Central memory CD4-positive, alpha-beta T cell (primary cell): Measurements from ENCODE around the gene DCDC2C.
A peak's percentile ranks its signal among the peaks of the same experiment; 100 is the strongest.
"Not testable (repeated sequence)": the region's sequence is repeated elsewhere in the genome, so short reads cannot be mapped to it uniquely, and the experiment has no call there.

Source experiments
- DNase-seq: peaks from one replicate; pipeline ENCODE4 v3.0.0; 2022

DCDC2C gene

DNA sequence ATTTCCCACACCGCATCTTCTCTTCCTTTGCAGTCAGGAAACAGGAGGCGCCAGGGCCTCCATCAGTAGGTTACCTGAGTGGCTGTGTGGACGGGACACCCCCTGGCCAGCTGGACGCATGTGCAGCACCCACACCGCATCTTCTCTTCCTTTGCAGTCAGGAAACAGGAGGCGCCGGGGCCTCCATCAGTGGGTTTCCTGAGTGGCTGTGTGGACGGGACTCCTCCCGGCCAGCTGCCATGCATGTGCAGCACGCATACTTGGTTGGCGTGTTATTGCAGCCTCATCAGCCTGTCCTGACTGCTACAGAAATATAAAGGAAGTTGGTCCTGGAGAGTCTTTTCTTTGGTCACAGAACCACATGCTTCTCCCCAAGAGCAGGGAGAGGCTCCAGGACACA lies 74.6 kb downstream of the DCDC2C start:
- no peak for DNase-seq

- DNase-seq = no peak
Measured at GRCh38 chr2:3778851-3779495, 75.6 kb downstream of the DCDC2C start.

DNA sequence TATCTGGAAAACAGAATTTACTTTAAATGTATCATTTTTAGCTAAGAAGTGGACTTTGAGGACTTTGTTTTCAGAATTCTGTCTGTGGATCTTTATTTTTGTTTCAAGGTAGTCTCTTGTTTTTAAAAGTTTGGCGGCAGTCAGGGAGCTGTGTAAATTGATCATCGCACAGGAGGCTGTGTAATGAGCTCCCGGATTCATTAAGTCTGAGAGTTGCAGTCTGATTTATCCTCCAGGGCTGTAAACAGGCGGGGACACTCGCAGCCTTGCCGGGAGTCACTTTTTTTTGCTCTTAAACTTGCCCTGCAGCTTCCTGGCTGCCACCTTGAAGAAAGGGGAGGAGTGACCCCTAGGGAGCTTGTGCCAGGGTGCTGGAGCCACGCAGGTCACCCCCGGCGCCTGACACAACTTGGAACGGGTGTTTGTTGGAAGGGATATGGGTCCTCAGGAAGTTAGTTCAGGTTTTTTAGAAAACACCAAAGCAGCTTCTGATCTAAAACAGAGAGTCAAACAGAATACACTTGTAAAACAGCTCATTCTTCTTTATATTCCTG lies 76.2 kb downstream of the DCDC2C start:
- DNase-seq = no peak

DNA sequence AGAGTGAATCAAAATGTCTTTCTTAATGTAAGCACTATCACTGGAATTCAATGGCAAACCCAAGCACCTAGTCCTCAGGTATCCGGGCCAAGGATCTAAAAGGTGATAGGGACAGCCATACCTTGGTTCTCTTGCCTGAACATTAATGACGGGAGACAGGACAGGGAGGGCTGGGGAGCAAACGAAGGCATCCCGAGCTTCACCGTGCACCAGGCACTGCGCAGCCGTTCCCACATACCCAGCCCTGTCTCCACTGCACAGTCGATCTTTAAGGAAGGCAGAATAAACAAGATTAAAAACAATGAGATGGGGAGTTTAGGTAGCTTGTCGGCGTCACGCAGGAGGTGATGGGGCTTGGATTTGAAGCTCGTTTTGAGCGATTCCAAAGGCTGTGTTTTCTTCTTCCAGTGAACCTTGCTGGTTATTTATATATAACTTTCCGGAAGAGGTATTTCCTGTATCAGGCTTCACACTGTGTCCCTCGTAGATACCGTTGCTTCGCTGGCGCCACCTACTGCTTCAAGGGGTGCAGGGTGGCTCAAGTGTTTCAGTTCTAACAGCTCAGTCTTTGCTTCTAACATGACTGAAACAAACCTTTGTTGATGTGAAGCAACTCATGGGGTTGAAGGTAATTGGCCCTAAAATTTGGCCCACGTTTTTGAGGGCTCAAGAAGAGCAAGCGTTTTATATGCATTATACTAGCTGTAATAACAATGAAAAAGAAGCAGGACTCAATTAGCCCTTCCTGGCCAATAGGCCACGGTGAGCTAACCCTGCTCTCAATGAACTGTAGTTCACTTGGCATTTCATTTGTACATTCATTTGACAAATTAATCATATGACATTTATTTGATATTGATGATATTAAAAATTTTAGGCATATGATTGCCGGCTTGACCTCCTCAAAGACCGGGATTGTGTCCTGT lies 77.4 kb downstream of the DCDC2C start:
- DNase-seq = peak; percentile 11

DNA sequence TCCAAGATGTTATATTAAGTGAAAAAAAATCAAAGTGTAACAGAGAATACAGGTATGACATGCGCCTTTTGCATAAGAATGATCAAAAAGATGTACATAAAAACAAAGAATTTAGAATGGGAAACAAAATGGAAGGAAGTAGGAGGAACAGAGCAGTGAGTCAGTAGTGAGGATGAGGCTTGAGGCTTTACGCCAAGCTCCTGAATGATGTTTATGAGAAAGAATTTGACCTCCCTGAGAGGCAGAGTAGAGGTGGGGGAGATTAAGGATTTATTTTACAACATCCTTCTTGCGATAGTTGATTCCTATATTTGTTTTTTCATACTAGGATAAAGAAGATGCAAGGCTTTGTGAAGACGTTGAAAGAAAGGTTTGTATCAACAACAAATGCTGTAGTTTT lies 81.4 kb downstream of the DCDC2C start:
- DNase-seq = no peak

GRCh38 chr2:3785220-3785889 lies 82.0 kb downstream of the DCDC2C start:
- no peak for DNase-seq

DNA sequence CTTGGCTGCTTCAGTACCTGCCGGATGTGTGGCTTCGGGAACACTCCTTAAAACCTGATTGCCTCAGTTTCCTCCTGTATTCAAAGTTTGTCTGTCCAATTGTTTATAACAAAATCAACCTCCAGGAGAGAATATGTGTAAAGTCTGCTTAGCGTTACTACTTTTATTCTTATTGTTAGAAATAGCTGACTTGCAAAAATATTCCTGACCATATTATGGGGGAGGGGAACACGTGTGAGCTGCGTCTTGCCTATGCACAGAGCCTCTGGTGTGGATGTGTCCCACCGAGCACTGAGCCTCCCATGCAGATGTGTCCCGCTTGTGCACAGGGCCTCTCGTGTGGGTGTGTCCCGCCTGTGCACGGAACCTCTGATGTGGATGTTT lies 82.5 kb downstream of the DCDC2C start:
- DNase-seq = no peak

DNA sequence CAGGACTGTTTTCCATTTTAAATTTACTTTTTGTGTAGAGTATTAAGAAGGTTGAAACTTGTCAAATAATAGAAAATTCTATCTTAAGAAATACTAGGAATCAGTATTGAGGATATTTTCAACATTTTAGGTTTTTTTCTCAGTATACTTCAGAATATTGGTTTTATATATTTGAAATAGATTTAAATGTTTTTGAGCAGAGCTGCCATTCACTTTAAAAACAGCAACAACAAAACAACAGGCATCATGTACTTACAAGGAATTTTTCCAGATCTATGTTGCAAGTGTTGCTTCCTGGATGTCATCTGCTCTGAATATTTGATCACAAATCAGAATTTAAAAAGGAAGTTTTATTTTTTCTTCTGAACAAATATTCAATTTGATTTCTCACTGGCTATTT lies 84.4 kb downstream of the DCDC2C start:
- DNase-seq = no peak

DNA sequence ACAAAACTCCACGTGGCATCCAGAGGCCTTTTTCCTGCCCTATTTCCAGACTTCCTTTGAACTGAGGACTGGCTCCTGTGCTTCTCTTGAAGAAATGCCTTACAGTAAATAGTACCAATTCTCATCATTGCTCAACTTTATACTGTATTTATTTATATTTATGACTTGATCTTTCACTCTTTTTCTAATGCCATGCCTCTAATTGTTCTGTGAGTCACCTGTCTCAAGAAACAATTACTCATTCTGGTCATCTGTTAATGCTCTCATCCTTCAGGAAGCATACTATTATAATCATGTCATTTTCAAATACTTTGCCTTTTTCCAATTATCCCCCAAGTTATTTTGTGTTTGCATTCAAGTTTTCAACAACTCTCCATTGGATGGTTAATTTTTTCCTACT lies 85.9 kb downstream of the DCDC2C start:
- no peak for DNase-seq

DNA sequence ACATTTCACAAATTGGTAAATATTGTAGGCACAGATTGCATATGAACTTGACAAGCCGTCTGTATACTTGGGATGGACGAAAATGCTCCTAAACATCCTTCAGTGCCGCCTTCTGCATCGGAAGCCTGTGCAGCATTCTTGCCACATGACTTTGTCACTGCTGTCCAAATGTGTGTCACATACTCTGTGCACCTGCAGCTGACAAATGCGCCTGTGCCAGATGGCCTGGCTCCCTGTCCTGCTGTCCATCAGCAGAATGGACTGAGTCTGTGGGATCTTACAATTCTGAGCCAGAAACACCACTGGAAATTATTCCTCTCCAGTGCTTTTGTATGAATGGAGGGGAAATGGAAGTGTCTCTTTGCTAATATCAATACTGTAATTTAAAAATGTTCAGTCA lies 89.9 kb downstream of the DCDC2C start:
- no peak for DNase-seq

- DNase-seq = no peak
Measured at GRCh38 chr2:3801506-3801905, 98.1 kb downstream of the DCDC2C start.

DNA sequence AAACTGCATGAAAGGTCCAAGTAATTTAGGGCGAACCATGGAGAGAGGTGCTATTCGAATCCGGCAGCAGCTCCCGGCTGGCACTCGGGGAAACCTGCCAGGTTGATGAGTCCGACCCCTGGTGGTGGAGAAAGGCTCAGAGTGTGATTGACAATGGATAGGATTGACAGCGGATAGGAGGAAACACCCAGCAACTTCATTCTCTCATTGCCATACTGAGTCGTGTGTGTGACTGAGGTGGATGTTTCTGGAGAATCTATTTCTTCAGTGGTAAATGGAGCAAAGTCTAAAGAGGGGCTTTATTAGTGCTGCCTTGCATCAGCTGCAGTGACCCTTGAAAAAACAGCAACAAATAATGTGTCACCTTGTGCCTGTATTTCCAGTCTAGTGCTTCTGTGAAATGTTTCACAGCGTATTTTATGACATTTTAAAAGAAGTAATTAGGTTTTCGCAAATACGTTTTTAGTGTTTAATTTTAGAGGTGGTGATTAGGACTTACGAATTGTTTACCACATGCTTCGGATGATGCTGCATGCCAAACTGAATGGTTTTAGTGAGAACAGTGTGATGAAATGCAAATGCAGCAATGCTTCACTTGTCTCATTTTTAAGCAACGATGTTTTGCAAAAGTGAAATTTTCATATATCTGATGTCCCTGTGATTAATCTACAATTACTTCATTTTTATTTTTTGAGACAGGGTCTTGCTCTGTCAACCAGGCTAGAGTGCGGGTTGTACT lies 102.0 kb downstream of the DCDC2C start:
- DNase-seq = no peak

- DNase-seq = no peak
Measured at GRCh38 chr2:3806168-3806567, 102.8 kb downstream of the DCDC2C start.

GRCh38 chr2:3806730-3807129 lies 103.4 kb downstream of the DCDC2C start:
- DNase-seq = no peak

DNA sequence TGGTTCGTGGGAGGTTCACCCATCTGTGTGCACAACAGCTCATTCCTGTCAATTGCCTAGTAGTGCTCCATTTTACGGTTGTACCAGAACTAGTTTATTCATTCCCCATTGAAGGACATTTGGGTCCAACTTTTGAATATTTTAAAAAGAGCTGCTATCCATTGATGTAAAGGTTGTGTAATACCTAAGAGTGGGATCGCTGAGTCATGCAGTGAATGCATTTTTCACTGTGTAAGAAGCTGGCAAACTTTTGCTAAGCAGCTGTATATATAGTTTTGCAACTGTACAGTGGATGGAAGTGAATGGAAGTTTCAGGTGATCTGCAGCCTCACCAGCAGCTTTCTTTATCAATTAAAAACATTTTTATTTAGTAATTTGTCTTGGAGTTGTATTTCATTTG lies 104.5 kb downstream of the DCDC2C start:
- no peak for DNase-seq

GRCh38 chr2:3814706-3815245 lies 111.4 kb downstream of the DCDC2C start:
- no peak for DNase-seq

GRCh38 chr2:3817144-3817543 lies 113.8 kb downstream of the DCDC2C start:
- DNase-seq = not testable (repeated sequence)

- DNase-seq = no peak
Measured at GRCh38 chr2:3823748-3824147, 120.4 kb downstream of the DCDC2C start.

GRCh38 chr2:3827673-3828575 lies 124.5 kb downstream of the DCDC2C start:
- DNase-seq = no peak

DNA sequence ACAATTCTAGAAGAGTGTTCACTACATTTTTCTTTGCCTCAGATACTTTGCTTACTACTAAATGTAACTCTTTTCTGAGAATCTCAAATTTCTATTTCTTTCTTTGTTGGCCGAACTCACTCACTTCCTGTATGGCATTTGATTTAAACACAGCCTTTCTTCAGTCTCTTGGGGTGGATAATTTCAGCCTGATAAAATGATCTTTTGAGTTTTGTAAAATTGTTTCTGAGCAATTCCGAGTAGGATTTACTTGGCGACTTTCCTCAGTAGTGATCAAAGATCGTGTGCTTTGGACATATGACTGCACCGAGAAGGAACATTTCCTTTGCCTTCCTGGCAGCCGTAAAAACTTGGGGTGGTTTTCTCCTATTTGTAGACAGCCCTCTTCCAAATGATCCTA lies 127.4 kb downstream of the DCDC2C start:
- DNase-seq = no peak

DNA sequence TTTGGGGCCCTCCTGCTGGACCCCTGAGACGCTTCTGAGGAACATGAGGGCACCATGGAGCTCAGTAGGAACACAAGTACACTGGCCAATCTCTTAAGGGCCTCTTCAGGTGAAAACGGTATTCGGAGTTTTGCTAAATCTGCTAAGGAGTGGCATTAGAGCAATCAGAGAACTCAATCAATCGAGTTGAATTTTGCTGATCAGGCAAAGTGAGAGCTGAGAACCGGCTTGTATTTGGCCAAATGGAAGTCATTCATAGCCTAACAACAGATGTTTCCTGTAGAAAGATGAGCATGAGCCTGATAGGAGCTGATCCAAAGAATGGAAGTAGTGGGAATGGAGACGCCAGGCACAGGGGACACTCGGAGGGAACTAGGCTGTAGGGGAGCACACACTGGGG lies 133.7 kb downstream of the DCDC2C start:
- no peak for DNase-seq
